WTC11 (cell line): ENCODE measurements around the gene SYNJ2. TPM values are rescaled to one million over a fixed set of nuclear protein-coding genes. Genes with fewer than 3 reads are reported as not detected.

Experiments used
- ATAC-seq: fragments of 200-7000 bp; cut with Tn5 transposase; 2 replicates; pipeline ENCODE4 v1.10.0; 2021; ENCODE audit warnings: mild to moderate bottlenecking, moderate library complexity
- CTCF ChIA-PET: fragments of 300-600 bp; sonication (Branson Sonifier 250); formaldehyde crosslinking; loops from one replicate; lab custom pipeline; 2021; ENCODE audit warnings: antibody characterized with exemption; lab: Charles Lee
- POLR2A ChIA-PET: fragments of 350-600 bp; sonication (Branson Sonifier 250); formaldehyde crosslinking; loops from one replicate; lab custom pipeline; 2021; ENCODE audit warnings: antibody characterized with exemption; lab: Charles Lee
- DNase-seq: peaks from one replicate; pipeline ENCODE4 v3.0.0; 2021; ENCODE audit warnings: low spot score
- H3K27ac Mint-ChIP-seq: 2 replicates; pipeline ENCODE4 v1.8.0; 2021; ENCODE audit warnings: mixed read lengths
- H3K27me3 Mint-ChIP-seq: 2 replicates; pipeline ENCODE4 v1.8.0; 2021; ENCODE audit warnings: low read depth, mild to moderate bottlenecking, moderate library complexity, mixed read lengths
- H3K36me3 Mint-ChIP-seq: 2 replicates; pipeline ENCODE4 v1.8.0; 2021; ENCODE audit warnings: mixed read lengths
- H3K4me1 Mint-ChIP-seq: 2 replicates; pipeline ENCODE4 v1.8.0; 2022; ENCODE audit warnings: mixed read lengths
- H3K4me3 Mint-ChIP-seq: 2 replicates; pipeline ENCODE4 v1.8.0; 2021; ENCODE audit warnings: mild to moderate bottlenecking, moderate library complexity, mixed read lengths
- H3K9me3 Mint-ChIP-seq: 2 replicates; pipeline ENCODE4 v1.8.0; 2021; ENCODE audit warnings: mixed read lengths
- GABPB1 ChIP-seq: sonication (generic); formaldehyde crosslinking; IDR thresholded peaks from 2 replicates; pipeline ENCODE4 v1.8.1; 2023; ENCODE audit warnings: mild to moderate bottlenecking, missing genetic modification reagents
- JAZF1 ChIP-seq: fragments of 250-450 bp; sonication (Bioruptor Pico); IDR thresholded peaks from 2 replicates; pipeline ENCODE4 v1.9.0; 2021; ENCODE audit warnings: moderate library complexity, mild to moderate bottlenecking, inconsistent platforms
- MXD4 ChIP-seq: fragments of 250-450 bp; sonication (Bioruptor Pico); IDR thresholded peaks from 2 replicates; pipeline ENCODE4 v1.8.0; 2021; ENCODE audit warnings: mild to moderate bottlenecking, moderate library complexity, borderline replicate concordance
- ZNF138 ChIP-seq: sonication (generic); formaldehyde crosslinking; conservative IDR thresholded peaks from 2 replicates; pipeline ENCODE4 v1.8.1; 2022; ENCODE audit warnings: mild to moderate bottlenecking, moderate library complexity, missing genetic modification reagents
- ZNF423 ChIP-seq: fragments of 250-450 bp; sonication (Bioruptor Pico); IDR thresholded peaks from 2 replicates; pipeline ENCODE4 v2.1.2; 2022; ENCODE audit warnings: mild to moderate bottlenecking, moderate library complexity
- total RNA-seq: library from RNA; stranded (reverse); gene quantifications from 3 replicates; pipeline ENCODE4 v1.2.3, GENCODE V29; 2021
- TF ChIP-seq, protein P1 (sequence below): sonication (generic); formaldehyde crosslinking; IDR thresholded peaks from 2 replicates; pipeline ENCODE4 v1.8.1; 2022; ENCODE audit warnings: mild to moderate bottlenecking, missing genetic modification reagents, moderate library complexity, borderline replicate concordance
- TF ChIP-seq, protein P2 (sequence below): sonication (generic); formaldehyde crosslinking; IDR thresholded peaks from 2 replicates; pipeline ENCODE4 v1.8.1; 2022; ENCODE audit warnings: missing genetic modification reagents, borderline replicate concordance
- TF ChIP-seq, protein P3 (sequence below): fragments of 250-450 bp; sonication (Bioruptor Pico); conservative IDR thresholded peaks from 2 replicates; pipeline ENCODE4 v1.9.0; 2021; ENCODE audit warnings: mild to moderate bottlenecking
- TF ChIP-seq, protein P4 (sequence below): fragments of 250-450 bp; sonication (Bioruptor Pico); IDR thresholded peaks from 2 replicates; pipeline ENCODE4 v1.8.0; 2021; ENCODE audit warnings: mild to moderate bottlenecking

SYNJ2 gene
- total RNA-seq, 1 experiment from 2014 or later: 15.3 TPM

DNA sequence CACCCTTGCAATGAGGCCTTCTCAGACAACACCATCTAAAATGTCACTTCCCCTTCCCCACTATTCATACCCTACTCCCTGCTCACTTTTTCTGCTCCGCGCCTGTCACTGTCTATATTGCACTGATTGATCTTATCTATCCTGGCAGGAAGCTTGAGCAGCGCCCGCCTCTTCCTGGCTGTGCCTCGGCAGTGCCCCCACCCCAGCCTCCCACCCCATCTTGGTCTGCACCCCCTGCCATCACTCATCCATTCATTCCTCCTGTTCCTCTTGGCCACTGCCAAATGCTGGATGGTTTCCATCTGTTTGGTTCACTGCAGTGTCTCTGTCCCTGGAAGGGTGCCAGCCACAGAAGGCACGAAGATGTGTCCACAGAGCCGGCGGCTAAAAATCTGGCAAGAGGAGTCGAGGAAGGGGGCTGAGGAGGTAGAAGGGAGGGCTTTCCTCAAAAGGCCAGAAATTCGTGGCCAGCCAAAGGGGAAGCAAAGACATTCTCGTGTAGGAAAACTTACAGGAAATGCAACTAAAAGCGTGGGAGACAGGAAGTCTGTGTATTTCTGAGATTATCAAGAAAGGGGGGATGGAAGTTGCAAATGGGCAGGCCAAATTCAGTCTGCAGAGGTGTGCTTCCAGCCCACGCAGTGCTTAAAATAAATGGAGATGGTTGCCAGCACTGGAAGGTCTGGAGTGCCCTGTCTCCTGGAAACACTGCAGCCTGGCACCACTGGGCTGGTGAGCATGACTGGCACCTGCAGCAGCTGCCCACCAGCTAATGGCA lies 27.6 kb downstream of the SYNJ2 start (continued):
- TF ChIP-seq, protein P1, sequence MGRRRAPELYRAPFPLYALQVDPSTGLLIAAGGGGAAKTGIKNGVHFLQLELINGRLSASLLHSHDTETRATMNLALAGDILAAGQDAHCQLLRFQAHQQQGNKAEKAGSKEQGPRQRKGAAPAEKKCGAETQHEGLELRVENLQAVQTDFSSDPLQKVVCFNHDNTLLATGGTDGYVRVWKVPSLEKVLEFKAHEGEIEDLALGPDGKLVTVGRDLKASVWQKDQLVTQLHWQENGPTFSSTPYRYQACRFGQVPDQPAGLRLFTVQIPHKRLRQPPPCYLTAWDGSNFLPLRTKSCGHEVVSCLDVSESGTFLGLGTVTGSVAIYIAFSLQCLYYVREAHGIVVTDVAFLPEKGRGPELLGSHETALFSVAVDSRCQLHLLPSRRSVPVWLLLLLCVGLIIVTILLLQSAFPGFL: no peak
- no peak for TF ChIP-seq JAZF1 (CRISPR knock-in tag)
- TF ChIP-seq ZNF138 (CRISPR knock-in tag): no peak
- TF ChIP-seq, protein P2, sequence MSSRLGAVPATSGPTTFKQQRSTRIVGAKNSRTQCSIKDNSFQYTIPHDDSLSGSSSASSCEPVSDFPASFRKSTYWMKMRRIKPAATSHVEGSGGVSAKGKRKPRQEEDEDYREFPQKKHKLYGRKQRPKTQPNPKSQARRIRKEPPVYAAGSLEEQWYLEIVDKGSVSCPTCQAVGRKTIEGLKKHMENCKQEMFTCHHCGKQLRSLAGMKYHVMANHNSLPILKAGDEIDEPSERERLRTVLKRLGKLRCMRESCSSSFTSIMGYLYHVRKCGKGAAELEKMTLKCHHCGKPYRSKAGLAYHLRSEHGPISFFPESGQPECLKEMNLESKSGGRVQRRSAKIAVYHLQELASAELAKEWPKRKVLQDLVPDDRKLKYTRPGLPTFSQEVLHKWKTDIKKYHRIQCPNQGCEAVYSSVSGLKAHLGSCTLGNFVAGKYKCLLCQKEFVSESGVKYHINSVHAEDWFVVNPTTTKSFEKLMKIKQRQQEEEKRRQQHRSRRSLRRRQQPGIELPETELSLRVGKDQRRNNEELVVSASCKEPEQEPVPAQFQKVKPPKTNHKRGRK (CRISPR knock-in tag): no peak

DNA sequence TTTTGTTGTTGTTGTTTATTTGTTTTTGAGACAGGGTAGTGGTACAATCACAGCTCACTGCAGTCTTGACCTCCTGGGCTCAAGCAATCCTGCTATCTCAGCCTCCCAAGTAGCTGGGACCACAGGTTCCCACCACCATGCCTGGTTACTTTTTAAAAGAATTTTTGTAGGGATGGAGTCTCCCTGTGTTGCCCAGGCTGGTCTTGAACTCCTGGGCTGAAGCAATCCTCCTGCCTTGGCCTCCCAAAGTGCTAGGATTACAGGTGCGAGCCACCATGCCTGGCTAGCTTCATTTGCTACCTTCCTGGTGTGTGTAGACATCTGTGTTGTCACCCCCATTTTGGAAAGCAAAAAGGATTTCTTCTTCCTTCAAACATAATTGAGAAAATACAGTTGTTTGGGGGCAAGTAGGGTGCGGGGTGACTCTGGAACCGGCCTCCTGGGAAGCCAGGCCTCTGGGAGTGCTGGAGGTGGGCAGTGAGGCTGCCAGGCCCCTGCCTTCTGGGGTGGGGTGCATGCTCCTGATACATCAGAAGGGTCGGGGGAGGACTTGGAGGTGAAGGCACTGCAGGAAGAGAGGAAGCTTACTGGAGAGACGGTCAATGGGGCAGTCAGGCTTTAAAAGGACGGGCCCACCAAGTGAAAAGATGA lies 28.4 kb downstream of the SYNJ2 start:
- TF ChIP-seq, protein P3, sequence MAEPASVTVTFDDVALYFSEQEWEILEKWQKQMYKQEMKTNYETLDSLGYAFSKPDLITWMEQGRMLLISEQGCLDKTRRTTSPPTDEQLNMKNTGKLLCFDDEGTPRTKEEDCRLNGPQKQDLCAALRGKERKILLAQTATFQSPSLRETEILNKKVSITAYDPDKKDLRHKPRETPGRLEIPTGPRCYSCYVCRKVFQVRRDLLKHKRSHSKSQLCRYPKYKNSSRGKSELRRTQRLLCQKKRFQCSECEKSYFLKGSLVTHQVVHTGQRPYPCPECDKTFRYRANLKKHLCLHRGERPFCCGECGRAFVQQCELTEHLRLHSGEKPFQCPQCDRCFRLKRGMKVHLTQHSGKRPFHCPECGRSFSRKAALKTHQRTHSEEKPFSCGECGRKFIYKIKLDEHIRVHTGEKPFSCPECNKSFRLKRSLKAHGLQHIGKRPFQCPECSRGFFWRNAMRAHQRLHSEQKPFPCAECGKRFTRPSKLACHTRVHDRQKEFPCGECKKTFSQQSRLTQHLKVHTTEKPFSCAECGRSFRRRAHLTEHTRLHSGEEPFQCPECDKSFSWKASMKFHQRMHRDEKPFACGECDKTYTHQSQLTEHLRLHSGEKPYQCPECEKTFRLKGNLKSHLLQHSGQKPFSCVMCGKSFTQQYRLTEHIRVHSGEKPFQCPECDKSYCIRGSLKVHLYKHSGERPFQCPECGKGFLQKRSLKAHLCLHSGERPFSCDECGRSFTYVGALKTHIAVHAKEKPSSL (CRISPR knock-in tag): no peak
- no peak for TF ChIP-seq ZNF423
- TF ChIP-seq, protein P2 (CRISPR knock-in tag): no peak
- TF ChIP-seq, protein P4, sequence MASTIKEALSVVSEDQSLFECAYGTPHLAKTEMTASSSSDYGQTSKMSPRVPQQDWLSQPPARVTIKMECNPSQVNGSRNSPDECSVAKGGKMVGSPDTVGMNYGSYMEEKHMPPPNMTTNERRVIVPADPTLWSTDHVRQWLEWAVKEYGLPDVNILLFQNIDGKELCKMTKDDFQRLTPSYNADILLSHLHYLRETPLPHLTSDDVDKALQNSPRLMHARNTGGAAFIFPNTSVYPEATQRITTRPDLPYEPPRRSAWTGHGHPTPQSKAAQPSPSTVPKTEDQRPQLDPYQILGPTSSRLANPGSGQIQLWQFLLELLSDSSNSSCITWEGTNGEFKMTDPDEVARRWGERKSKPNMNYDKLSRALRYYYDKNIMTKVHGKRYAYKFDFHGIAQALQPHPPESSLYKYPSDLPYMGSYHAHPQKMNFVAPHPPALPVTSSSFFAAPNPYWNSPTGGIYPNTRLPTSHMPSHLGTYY: no peak
- H3K27ac Mint-ChIP-seq: no peak overlapping the region

DNA sequence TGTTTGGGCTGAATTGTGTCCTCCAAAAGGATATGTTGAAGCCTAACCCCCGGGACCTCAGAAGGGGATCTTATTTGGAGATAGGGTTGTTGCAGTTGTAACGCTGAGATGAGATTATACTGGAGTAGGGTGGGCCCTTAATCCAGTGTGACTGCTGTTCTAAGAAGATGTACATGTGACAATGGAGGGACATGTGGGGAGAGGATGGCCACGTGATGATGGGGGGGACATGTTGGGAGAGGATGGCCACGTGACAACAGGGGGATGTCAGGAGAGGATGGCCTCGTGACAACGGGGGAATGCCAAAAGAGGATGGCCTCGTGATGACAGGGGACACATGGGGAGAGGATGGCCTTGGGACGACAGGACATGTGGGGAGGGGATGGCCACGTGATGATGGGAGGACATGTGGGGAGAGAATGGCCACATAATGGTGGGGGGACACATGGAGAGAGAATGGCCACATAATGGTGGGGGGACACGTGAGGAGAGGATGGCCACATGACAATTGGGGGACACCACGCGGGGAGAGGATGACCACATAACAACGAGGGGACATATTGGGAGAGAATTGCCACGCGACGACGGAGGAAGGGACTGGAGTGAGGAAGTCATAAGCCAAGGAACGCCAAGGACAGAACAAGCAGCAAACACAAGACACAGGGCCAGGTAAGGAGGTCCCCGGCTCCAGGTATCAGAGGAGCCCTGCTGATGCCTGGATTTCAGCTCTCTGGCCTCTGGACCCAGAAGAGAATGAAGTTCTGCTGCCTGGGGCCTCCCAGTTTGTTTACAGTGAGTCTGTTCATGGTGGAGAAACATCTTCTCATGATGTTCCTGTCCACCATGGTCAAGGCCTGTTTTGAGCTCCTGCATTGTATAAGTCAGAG lies 29.2 kb downstream of the SYNJ2 start:
- ChIA-PET CTCF (interaction anchor here (0.5 kb wide), 1 partner anchor 775 kb away, joined by 4 read pairs; no protein-coding TSS in a partner anchor), POLR2A (no interaction called here)
- DNase-seq: no peak
- TF ChIP-seq MXD4 (CRISPR knock-in tag) (no peak), GABPB1 (CRISPR knock-in tag) (peak; percentile 72), ZNF138 (CRISPR knock-in tag) (no peak)
- H3K27me3 Mint-ChIP-seq: no peaks in the 10 kb centered on the region
- H3K4me1 Mint-ChIP-seq: peaks cover 14% of the 10 kb centered on the region
- no peak for ATAC-seq
- no peak overlapping the region for H3K4me3 Mint-ChIP-seq
- peaks cover 16% of the 10 kb centered on the region for H3K36me3 Mint-ChIP-seq
- H3K9me3 Mint-ChIP-seq: peaks cover 31% of the 10 kb centered on the region
- H3K27ac Mint-ChIP-seq: peak overlapping the region; percentile 30; the same call in 1 of the 2 replicates

More for the DNA sequence above, 28.4 kb downstream of the SYNJ2 start:
- H3K27me3 Mint-ChIP-seq: no peaks in the 10 kb centered on the region
- H3K4me3 Mint-ChIP-seq: no peak overlapping the region
- peaks cover 31% of the 10 kb centered on the region for H3K9me3 Mint-ChIP-seq
- ATAC-seq (no peak), DNase-seq (no peak)
- peaks cover 13% of the 10 kb centered on the region for H3K4me1 Mint-ChIP-seq
- peaks cover 16% of the 10 kb centered on the region for H3K36me3 Mint-ChIP-seq
- POLR2A ChIA-PET: no interaction called here
- CTCF ChIA-PET: no interaction called here
